GM21786 (cell line): ENCODE data around the gene PTPDC1.

Experiments used
- ATAC-seq: cut with Tn5 transposase; IDR thresholded peaks from one replicate; pipeline ENCODE4 v1.9.1; 2021; ENCODE audit not compliant: unreplicated experiment

PTPDC1 gene

GRCh38 chr9:94140418-94140780, 56.1 kb downstream of the PTPDC1 start:
- ATAC-seq = no peak

- no peak for ATAC-seq
These were observed 56.8 kb downstream of the PTPDC1 start for GRCh38 chr9:94140791-94141790.

GRCh38 chr9:94142353-94142752, 58.1 kb downstream of the PTPDC1 start:
- ATAC-seq = no peak

- ATAC-seq = no peak
These were observed 60.1 kb downstream of the PTPDC1 start for GRCh38 chr9:94144394-94144793.

- no peak for ATAC-seq
These were observed 61.4 kb downstream of the PTPDC1 start for GRCh38 chr9:94145640-94146039.

GRCh38 chr9:94147776-94148175, 63.5 kb downstream of the PTPDC1 start:
- no peak for ATAC-seq

GRCh38 chr9:94148419-94148818, 64.2 kb downstream of the PTPDC1 start:
- ATAC-seq = no peak

GRCh38 chr9:94149696-94150095, 65.4 kb downstream of the PTPDC1 start:
- ATAC-seq = no peak

GRCh38 chr9:94150279-94150828, 66.1 kb downstream of the PTPDC1 start:
- no peak for ATAC-seq

- no peak for ATAC-seq
These were observed 66.8 kb downstream of the PTPDC1 start for GRCh38 chr9:94150890-94151650.

- peak; percentile 71 for ATAC-seq
These were observed 69.6 kb downstream of the PTPDC1 start for GRCh38 chr9:94153905-94154304.

GRCh38 chr9:94156348-94157049, 72.2 kb downstream of the PTPDC1 start:
- ATAC-seq = no peak

GRCh38 chr9:94157050-94157801, 73.0 kb downstream of the PTPDC1 start:
- ATAC-seq = no peak
